ENCODE results near the gene CADM2. TPM values are rescaled to one million over a fixed set of nuclear protein-coding genes. Genes with fewer than 3 reads are reported as not detected.

The CADM2 gene
- total RNA-seq, 1 experiment from 2014 or later = not detected

DNA sequence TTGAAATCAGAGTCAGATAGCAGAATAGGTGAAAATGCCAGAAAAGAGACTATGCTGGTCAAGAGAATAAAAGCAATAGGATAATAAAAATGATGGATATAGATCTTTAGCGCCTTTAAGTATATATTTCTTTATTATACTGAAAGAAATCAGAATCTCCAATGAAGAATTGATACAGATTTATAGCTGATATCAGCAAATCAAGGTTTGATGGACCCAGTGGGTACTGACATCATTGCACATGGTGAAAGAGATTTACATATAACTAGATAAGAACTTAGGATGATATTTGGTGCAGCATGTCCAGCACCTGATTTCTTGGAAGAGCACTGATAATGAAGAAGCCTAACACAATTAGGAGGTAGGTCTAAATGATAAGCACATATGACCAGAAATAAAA is 18.2 kb downstream of the CADM2 start:
- BruUV-seq (replicated peaks) = no TSS peak
- CTCF ChIA-PET = no interaction called here
- RAD21 ChIA-PET (ENCODE audit: low non-redundant PET in 1 of 2, low total read pairs in 2 of 2, uncharacterized antibody in 2 of 2, unreplicated experiment in 2 of 2) = no interaction called here

DNA sequence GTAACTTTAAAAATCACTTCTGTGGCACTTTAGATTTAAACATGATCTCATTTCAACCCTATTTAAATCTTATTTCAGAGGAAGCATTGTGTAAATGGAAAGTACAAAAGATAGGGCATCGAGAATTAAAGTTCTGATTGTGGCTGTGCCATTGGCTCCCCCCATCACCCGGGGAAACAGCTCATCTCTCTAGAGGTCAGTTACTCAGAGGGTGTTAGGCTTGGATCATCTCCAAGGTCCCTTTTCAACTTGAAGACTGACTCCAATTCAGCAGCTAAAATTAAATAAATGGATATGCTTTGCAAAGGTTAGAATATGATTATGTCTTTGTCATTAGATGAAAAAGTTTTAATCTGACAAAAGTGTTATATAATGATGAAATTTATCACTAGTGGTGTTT is 20.1 kb downstream of the CADM2 start:
- ATAC-seq = no peak
- BruUV-seq (replicated peaks) = no TSS peak
- Histone ChIP-seq H3K79me2 (ENCODE audit: insufficient read depth, low read length) (no peaks in the 10 kb centered on the region), H2AFZ (ENCODE audit: low read depth, low read length, poor library complexity, severe bottlenecking) (no peak overlapping the region), H3K27me3 (ENCODE audit: insufficient read depth, low read length) (no peaks in the 10 kb centered on the region), H3K4me3 (replicated peaks in 1 of 2; ENCODE audit: low read depth in 1 of 2, low read length in 2 of 2) (no peak overlapping the region), H3K4me1 (ENCODE audit: control insufficient read depth in 1 of 2, insufficient read depth in 2 of 2, low read length in 2 of 2) (no peaks in the 10 kb centered on the region), H3K9ac (ENCODE audit: low read length) (no peak overlapping the region), H3K4me2 (ENCODE audit: low read length) (no peak overlapping the region), H3K36me3 (ENCODE audit: control insufficient read depth in 1 of 2, insufficient read depth in 2 of 2, low read length in 2 of 2) (no peaks in the 10 kb centered on the region), H4K20me1 (ENCODE audit: insufficient read depth) (no peaks in the 10 kb centered on the region), H3K27ac (ENCODE audit: low read depth, low read length) (no peak overlapping the region), H3K9me2 (ENCODE audit: insufficient read depth) (no peaks in the 10 kb centered on the region), H3K9me3 (ENCODE audit: control insufficient read depth in 1 of 2, insufficient read depth in 1 of 2, low read depth in 1 of 2, low read length in 2 of 2) (peaks cover 5 to 7% of the 10 kb centered on the region in 2 experiments; a peak in 3 of 4 replicates)
- RAD21 ChIA-PET (ENCODE audit: low non-redundant PET in 1 of 2, low total read pairs in 2 of 2, uncharacterized antibody in 2 of 2, unreplicated experiment in 2 of 2) = no interaction called here
- CTCF ChIA-PET = no interaction called here
- POLR2A ChIA-PET = no interaction called here
- TF ChIP-seq ELF1 (IDR thresholded peaks at IDR 0.05; ENCODE audit: borderline replicate concordance, low read depth) = no peak
- TF ChIP-seq CBX3 (IDR thresholded peaks at IDR 0.05; ENCODE audit: low read depth) = no peak
- TF ChIP-seq, protein P1, sequence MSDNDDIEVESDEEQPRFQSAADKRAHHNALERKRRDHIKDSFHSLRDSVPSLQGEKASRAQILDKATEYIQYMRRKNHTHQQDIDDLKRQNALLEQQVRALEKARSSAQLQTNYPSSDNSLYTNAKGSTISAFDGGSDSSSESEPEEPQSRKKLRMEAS (IDR thresholded peaks at IDR 0.05) = no peak
- DNase-seq (ENCODE audit: low read depth, low spot score) = no peak
- intact Hi-C loops (cut with micrococcal nuclease) = no loop called here

More for the DNA sequence above, 18.2 kb downstream of the CADM2 start:
- Histone ChIP-seq H3K27me3 (ENCODE audit: insufficient read depth, low read length) (no peaks in the 10 kb centered on the region), H3K4me1 (ENCODE audit: control insufficient read depth in 1 of 2, insufficient read depth in 2 of 2, low read length in 2 of 2) (no peaks in the 10 kb centered on the region), H3K4me2 (ENCODE audit: low read length) (no peak overlapping the region), H3K9ac (ENCODE audit: low read length) (no peak overlapping the region), H2AFZ (ENCODE audit: low read depth, low read length, poor library complexity, severe bottlenecking) (no peak overlapping the region), H3K4me3 (replicated peaks in 1 of 2; ENCODE audit: low read depth in 1 of 2, low read length in 2 of 2) (no peak overlapping the region), H3K36me3 (ENCODE audit: control insufficient read depth in 1 of 2, insufficient read depth in 2 of 2, low read length in 2 of 2) (no peaks in the 10 kb centered on the region), H3K79me2 (ENCODE audit: insufficient read depth, low read length) (no peaks in the 10 kb centered on the region), H3K9me2 (ENCODE audit: insufficient read depth) (no peaks in the 10 kb centered on the region), H3K9me3 (ENCODE audit: control insufficient read depth in 1 of 2, insufficient read depth in 1 of 2, low read depth in 1 of 2, low read length in 2 of 2) (peaks cover 5 to 7% of the 10 kb centered on the region in 2 experiments; a peak in 3 of 4 replicates), H4K20me1 (ENCODE audit: insufficient read depth) (no peaks in the 10 kb centered on the region), H3K27ac (ENCODE audit: low read depth, low read length) (no peak overlapping the region)
- DNase-seq (ENCODE audit: low read depth, low spot score) = no peak
- intact Hi-C loops (cut with micrococcal nuclease) = no loop called here
- TF ChIP-seq ELF1 (IDR thresholded peaks at IDR 0.05; ENCODE audit: borderline replicate concordance, low read depth) (no peak), POLR2A (IDR thresholded peaks at IDR 0.05; ENCODE audit: borderline replicate concordance, extremely low read depth, insufficient read depth, insufficient read length) (no peak), JUND (IDR thresholded peaks at IDR 0.05) (no peak), SIN3A (IDR thresholded peaks at IDR 0.05; ENCODE audit: low read depth) (no peak), FOSL1 (IDR thresholded peaks at IDR 0.05; ENCODE audit: low read depth) (no peak)
- TF ChIP-seq, protein P2, sequence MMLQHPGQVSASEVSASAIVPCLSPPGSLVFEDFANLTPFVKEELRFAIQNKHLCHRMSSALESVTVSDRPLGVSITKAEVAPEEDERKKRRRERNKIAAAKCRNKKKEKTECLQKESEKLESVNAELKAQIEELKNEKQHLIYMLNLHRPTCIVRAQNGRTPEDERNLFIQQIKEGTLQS (IDR thresholded peaks at IDR 0.05) = no peak
- TF ChIP-seq, protein P3, sequence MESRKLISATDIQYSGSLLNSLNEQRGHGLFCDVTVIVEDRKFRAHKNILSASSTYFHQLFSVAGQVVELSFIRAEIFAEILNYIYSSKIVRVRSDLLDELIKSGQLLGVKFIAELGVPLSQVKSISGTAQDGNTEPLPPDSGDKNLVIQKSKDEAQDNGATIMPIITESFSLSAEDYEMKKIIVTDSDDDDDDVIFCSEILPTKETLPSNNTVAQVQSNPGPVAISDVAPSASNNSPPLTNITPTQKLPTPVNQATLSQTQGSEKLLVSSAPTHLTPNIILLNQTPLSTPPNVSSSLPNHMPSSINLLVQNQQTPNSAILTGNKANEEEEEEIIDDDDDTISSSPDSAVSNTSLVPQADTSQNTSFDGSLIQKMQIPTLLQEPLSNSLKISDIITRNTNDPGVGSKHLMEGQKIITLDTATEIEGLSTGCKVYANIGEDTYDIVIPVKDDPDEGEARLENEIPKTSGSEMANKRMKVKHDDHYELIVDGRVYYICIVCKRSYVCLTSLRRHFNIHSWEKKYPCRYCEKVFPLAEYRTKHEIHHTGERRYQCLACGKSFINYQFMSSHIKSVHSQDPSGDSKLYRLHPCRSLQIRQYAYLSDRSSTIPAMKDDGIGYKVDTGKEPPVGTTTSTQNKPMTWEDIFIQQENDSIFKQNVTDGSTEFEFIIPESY (IDR thresholded peaks at IDR 0.05; ENCODE audit: extremely low read depth, insufficient replicate concordance, low read length) = no peak
- POLR2A ChIA-PET = no interaction called here
- no peak for ATAC-seq
